Measurements from ENCODE around the gene ZSCAN16.
A peak's percentile ranks its signal among the peaks of the same experiment; 100 is the strongest.

The ZSCAN16 gene

GRCh38 chr6:28104392-28105244, 19.8 kb upstream of the ZSCAN16 start:
- Histone ChIP-seq H3K4me2 (ENCODE audit: low read depth, low read length) (peak overlapping the region; percentile 90), H3K9me3 (replicated peaks; ENCODE audit: insufficient read depth, low read length) (no peaks in the 10 kb centered on the region), H3K4me3 (ENCODE audit: low read length) (peak overlapping the region; percentile 74), H3K27ac (ENCODE audit: low read length) (peak overlapping the region; percentile 62; the same call in 1 of the 2 replicates), H3K79me2 (ENCODE audit: low read length) (no peaks in the 10 kb centered on the region), H2AFZ (ENCODE audit: low read length) (peak overlapping the region; percentile 94), H3K9me2 (replicated peaks; ENCODE audit: insufficient read depth, low read length) (no peaks in the 10 kb centered on the region), H4K20me1 (ENCODE audit: insufficient read depth, low read length) (no peaks in the 10 kb centered on the region), H3K9ac (ENCODE audit: low read length) (peak overlapping the region; percentile 61), H3F3A (ENCODE audit: insufficient read depth, low read length) (peaks cover 7% of the 10 kb centered on the region; the same call in 1 of the 2 replicates), H3K36me3 (replicated peaks; ENCODE audit: insufficient read depth, low read length) (no peaks in the 10 kb centered on the region), H3K27me3 (replicated peaks; ENCODE audit: insufficient read depth, low read length) (no peaks in the 10 kb centered on the region), H3K4me1 (ENCODE audit: low read length) (peaks cover 5% of the 10 kb centered on the region; the same call in 1 of the 2 replicates)
- TF ChIP-seq, protein P1, sequence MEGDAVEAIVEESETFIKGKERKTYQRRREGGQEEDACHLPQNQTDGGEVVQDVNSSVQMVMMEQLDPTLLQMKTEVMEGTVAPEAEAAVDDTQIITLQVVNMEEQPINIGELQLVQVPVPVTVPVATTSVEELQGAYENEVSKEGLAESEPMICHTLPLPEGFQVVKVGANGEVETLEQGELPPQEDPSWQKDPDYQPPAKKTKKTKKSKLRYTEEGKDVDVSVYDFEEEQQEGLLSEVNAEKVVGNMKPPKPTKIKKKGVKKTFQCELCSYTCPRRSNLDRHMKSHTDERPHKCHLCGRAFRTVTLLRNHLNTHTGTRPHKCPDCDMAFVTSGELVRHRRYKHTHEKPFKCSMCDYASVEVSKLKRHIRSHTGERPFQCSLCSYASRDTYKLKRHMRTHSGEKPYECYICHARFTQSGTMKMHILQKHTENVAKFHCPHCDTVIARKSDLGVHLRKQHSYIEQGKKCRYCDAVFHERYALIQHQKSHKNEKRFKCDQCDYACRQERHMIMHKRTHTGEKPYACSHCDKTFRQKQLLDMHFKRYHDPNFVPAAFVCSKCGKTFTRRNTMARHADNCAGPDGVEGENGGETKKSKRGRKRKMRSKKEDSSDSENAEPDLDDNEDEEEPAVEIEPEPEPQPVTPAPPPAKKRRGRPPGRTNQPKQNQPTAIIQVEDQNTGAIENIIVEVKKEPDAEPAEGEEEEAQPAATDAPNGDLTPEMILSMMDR (IDR thresholded peaks at IDR 0.05; ENCODE audit: low read length): peak; percentile 42
- no peak for TF ChIP-seq EZH2phosphoT487 (IDR thresholded peaks at IDR 0.05; ENCODE audit: low read length)
- no peak for TF ChIP-seq EZH2 (optimal IDR thresholded peaks at IDR 0.05; ENCODE audit: low read depth, low read length)
- DNase-seq: peak; percentile 90

DNA sequence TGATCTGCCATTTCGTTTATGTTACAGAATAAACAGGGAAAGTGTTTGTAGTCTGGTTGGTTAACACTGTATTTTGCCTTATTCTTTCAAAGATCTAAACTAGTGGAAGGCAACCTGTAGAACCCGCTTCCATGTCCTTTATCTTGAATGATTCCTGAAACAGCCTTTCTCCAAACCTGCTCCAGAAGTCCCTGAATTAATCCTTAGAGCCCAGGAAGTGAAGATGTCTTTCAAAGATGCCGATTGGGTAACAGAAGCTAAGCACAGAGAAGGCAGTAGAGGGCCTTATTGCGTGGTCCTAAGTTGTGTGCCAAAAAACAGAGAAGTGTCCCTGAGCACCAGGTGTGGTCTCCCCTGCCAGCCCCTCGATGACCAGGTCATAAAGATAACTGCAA, 19.2 kb upstream of the ZSCAN16 start:
- H3K9ac ChIP-seq (ENCODE audit: low read length): peak overlapping the region; percentile 61
- peak; percentile 9 for DNase-seq
- H3K4me2 ChIP-seq (ENCODE audit: low read depth, low read length): peak overlapping the region; percentile 90
- H3K79me2 ChIP-seq (ENCODE audit: low read length): no peaks in the 10 kb centered on the region
- H3K9me3 ChIP-seq (replicated peaks; ENCODE audit: insufficient read depth, low read length): no peaks in the 10 kb centered on the region
- no peaks in the 10 kb centered on the region for H3K27me3 ChIP-seq (replicated peaks; ENCODE audit: insufficient read depth, low read length)
- no peaks in the 10 kb centered on the region for H3K36me3 ChIP-seq (replicated peaks; ENCODE audit: insufficient read depth, low read length)
- H3K27ac ChIP-seq (ENCODE audit: low read length): peak overlapping the region; percentile 62; the same call in 1 of the 2 replicates
- H3K4me1 ChIP-seq (ENCODE audit: low read length): peaks cover 5% of the 10 kb centered on the region; the same call in 1 of the 2 replicates
- TF ChIP-seq EZH2phosphoT487 (IDR thresholded peaks at IDR 0.05; ENCODE audit: low read length): no peak
- TF ChIP-seq EZH2 (optimal IDR thresholded peaks at IDR 0.05; ENCODE audit: low read depth, low read length): no peak
- TF ChIP-seq, protein P1 (IDR thresholded peaks at IDR 0.05; ENCODE audit: low read length): no peak
- H3K9me2 ChIP-seq (replicated peaks; ENCODE audit: insufficient read depth, low read length): no peaks in the 10 kb centered on the region
- peak overlapping the region; percentile 94 for H2AFZ ChIP-seq (ENCODE audit: low read length)
- peaks cover 7% of the 10 kb centered on the region; the same call in 1 of the 2 replicates for H3F3A ChIP-seq (ENCODE audit: insufficient read depth, low read length)
- no peaks in the 10 kb centered on the region for H4K20me1 ChIP-seq (ENCODE audit: insufficient read depth, low read length)
- H3K4me3 ChIP-seq (ENCODE audit: low read length): peak overlapping the region; percentile 74

GRCh38 chr6:28107506-28107905, 16.9 kb upstream of the ZSCAN16 start:
- Histone ChIP-seq H4K20me1 (ENCODE audit: insufficient read depth, low read length) (no peaks in the 10 kb centered on the region), H3K9me3 (replicated peaks; ENCODE audit: insufficient read depth, low read length) (no peaks in the 10 kb centered on the region), H3K27me3 (replicated peaks; ENCODE audit: insufficient read depth, low read length) (no peaks in the 10 kb centered on the region)

More at GRCh38 chr6:28107506-28107905, 16.9 kb upstream of the ZSCAN16 start:
- Histone ChIP-seq H3K4me3 (ENCODE audit: low read length) (no peak overlapping the region), H3K36me3 (replicated peaks; ENCODE audit: insufficient read depth, low read length) (no peaks in the 10 kb centered on the region), H3K4me1 (ENCODE audit: low read length) (peaks cover 5% of the 10 kb centered on the region; the same call in 1 of the 2 replicates), H3K27ac (ENCODE audit: low read length) (no peak overlapping the region), H3K4me2 (ENCODE audit: low read depth, low read length) (no peak overlapping the region), H3K9me2 (replicated peaks; ENCODE audit: insufficient read depth, low read length) (no peaks in the 10 kb centered on the region), H3F3A (ENCODE audit: insufficient read depth, low read length) (peaks cover 7% of the 10 kb centered on the region; the same call in 1 of the 2 replicates), H3K9ac (ENCODE audit: low read length) (no peak overlapping the region), H2AFZ (ENCODE audit: low read length) (no peak overlapping the region), H3K79me2 (ENCODE audit: low read length) (no peaks in the 10 kb centered on the region)
- TF ChIP-seq EZH2 (optimal IDR thresholded peaks at IDR 0.05; ENCODE audit: low read depth, low read length) (no peak), EZH2phosphoT487 (IDR thresholded peaks at IDR 0.05; ENCODE audit: low read length) (no peak)
- TF ChIP-seq, protein P1 (IDR thresholded peaks at IDR 0.05; ENCODE audit: low read length): no peak
- no peak for DNase-seq
